ENCODE data around the gene EML1. TPM values are rescaled to one million over a fixed set of nuclear protein-coding genes. Genes with fewer than 3 reads are reported as not detected.

The EML1 gene
- total RNA-seq, 1 donor from 2014 or later, result 34.5 TPM

DNA sequence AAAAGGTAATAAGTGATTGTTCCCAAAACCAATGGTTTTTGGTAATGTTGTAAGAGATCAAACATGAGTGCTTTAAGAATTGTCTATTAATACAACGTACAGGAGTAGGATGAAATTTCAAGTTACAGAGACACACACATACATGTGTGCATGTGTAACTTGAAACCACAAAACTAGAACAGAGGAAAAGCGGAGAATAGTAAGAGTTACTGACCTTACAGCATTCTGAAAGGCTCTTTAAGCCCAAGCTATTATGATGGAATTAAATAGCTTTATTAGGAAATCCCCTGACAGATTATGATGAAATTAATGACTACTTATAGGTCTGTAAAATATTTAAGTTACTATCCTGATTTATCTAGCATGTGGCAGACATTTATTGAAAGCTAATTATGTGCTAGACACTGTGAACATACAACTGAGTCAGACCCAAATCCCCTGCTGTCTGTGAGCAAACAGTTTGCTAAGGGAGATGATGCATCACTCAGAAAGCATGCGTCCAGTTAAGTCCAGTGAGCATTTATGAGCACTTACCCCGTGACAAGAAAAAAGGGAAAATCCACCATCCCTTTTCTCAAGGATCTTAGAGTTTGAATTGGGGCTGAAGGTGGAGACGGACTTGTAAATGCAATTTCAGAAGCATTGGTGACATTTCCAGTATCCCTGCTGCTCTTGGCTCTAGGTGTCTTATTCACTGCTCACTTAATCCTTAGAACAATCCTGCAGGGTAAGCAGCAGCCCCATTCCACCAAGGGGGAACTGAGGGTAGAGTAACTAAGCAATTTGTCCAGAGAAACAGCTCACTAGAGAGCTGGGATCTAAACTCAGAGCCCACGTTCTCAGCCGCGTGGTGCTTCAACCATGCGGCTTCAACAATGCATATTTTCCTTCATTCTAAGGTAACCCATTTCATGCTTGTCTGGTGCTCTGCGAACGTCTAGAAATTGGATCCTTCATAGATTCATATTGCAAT lies 117.4 kb downstream of the EML1 start:
- no peaks in the 10 kb centered on the region for H3K27me3 ChIP-seq (ENCODE audit: low read depth)
- TF ChIP-seq, protein P1, sequence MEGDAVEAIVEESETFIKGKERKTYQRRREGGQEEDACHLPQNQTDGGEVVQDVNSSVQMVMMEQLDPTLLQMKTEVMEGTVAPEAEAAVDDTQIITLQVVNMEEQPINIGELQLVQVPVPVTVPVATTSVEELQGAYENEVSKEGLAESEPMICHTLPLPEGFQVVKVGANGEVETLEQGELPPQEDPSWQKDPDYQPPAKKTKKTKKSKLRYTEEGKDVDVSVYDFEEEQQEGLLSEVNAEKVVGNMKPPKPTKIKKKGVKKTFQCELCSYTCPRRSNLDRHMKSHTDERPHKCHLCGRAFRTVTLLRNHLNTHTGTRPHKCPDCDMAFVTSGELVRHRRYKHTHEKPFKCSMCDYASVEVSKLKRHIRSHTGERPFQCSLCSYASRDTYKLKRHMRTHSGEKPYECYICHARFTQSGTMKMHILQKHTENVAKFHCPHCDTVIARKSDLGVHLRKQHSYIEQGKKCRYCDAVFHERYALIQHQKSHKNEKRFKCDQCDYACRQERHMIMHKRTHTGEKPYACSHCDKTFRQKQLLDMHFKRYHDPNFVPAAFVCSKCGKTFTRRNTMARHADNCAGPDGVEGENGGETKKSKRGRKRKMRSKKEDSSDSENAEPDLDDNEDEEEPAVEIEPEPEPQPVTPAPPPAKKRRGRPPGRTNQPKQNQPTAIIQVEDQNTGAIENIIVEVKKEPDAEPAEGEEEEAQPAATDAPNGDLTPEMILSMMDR (IDR thresholded peaks at IDR 0.05), result no peak
- no peaks in the 10 kb centered on the region for H3K4me1 ChIP-seq
- H3K27ac ChIP-seq, result no peak overlapping the region
- no peak overlapping the region for H3K4me3 ChIP-seq
- intact Hi-C loops (cut with DNase I), result no loop called here
- H3K36me3 ChIP-seq, result peaks cover 67% of the 10 kb centered on the region
- no peak for DNase-seq
- ATAC-seq, result no peak
- H3K9me3 ChIP-seq, result no peaks in the 10 kb centered on the region

DNA sequence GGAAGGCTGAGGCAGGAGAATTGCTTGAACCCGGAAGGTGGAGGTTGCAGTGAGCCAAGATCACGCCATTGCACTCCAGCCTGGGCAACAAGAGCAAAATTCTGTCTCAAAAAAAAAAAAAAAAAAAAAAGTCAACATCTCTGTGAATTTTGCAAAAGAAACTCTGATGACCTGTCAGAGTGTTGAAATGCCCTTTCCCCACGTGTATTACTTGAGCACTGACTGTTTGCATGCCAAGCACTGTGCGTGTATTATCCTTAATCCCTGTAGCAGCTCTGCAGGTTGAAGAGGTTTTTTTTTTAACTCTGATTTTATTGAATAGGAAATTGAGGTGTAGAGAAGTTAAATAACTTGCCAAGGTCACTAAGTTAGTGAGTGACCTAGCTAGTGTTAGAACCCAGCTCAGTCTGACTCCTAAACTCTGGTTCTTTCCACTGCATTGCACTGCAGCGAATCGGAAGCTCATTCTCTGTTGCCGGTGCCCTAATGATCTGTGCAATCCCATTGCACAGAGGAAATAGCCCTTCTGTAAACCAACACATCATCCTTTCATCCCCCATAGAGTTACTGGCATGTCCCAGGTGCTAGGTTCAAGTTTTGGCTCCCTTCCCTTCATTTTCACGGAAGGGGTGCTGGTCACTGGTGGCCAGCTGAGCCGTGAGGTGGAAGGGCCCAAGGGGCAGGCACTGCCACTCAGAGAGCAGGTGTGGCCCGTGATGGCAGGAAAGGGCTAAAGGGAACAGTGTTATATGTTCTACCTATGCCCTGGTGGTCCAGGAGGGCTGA lies 122.3 kb downstream of the EML1 start:
- ATAC-seq (no peak), DNase-seq (no peak)
- Histone ChIP-seq H3K9me3 (no peaks in the 10 kb centered on the region), H3K4me3 (no peak overlapping the region), H3K4me1 (no peaks in the 10 kb centered on the region), H3K36me3 (peaks cover 70% of the 10 kb centered on the region), H3K27ac (no peak overlapping the region), H3K27me3 (ENCODE audit: low read depth) (no peaks in the 10 kb centered on the region)
- TF ChIP-seq, protein P1 (IDR thresholded peaks at IDR 0.05), result no peak
- intact Hi-C loops (cut with DNase I), result no loop called here

DNA sequence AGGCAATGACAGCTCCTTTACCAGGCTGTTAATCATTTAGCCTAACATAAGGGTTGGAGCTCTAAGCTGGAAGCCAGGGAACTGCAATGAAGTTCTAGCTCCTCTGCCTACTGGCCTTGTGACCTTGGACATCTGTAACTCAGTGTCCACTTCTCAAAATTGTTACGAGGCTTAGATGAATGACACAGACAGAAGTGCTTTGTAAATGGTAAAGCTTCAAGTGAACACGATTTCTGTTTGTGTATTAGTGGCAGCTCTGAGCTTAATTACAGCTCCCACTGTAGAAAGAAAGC lies 122.8 kb downstream of the EML1 start:
- TF ChIP-seq, protein P1 (IDR thresholded peaks at IDR 0.05), result no peak

DNA sequence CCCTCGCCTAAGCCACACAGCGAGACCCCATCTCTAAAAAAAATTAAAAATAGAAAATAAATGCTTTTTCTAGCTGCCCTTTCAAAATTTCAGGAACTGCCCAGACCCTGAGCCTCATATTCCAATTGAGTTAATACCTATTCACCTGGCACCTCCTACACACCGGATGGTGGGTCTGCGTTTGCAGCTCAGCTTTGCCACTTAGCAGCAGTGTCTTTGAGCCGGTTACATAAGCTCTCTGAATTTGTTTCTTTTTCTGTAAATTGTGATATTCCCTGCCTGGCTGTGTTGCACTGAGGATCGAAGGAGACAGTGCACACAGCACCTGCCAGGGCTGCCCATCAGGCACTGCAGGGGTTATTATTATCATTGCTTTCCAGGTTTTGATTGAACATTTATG lies 125.6 kb downstream of the EML1 start:
- intact Hi-C loops (cut with DNase I), result no loop called here
- no peaks in the 10 kb centered on the region for H3K4me1 ChIP-seq
- H3K27me3 ChIP-seq (ENCODE audit: low read depth), result no peaks in the 10 kb centered on the region
- ATAC-seq (no peak), DNase-seq (no peak)
- no peak overlapping the region for H3K4me3 ChIP-seq
- no peaks in the 10 kb centered on the region for H3K9me3 ChIP-seq
- TF ChIP-seq, protein P1 (IDR thresholded peaks at IDR 0.05), result no peak
- no peak overlapping the region for H3K27ac ChIP-seq
- peaks cover 60% of the 10 kb centered on the region for H3K36me3 ChIP-seq

More for the DNA sequence above, 122.8 kb downstream of the EML1 start:
- H3K27ac ChIP-seq, result no peak overlapping the region
- no peaks in the 10 kb centered on the region for H3K4me1 ChIP-seq
- H3K4me3 ChIP-seq, result no peak overlapping the region
- no peaks in the 10 kb centered on the region for H3K9me3 ChIP-seq
- peaks cover 66% of the 10 kb centered on the region for H3K36me3 ChIP-seq
- ATAC-seq, result no peak
- no peak for DNase-seq
- intact Hi-C loops (cut with DNase I), result no loop called here
- no peaks in the 10 kb centered on the region for H3K27me3 ChIP-seq (ENCODE audit: low read depth)

DNA sequence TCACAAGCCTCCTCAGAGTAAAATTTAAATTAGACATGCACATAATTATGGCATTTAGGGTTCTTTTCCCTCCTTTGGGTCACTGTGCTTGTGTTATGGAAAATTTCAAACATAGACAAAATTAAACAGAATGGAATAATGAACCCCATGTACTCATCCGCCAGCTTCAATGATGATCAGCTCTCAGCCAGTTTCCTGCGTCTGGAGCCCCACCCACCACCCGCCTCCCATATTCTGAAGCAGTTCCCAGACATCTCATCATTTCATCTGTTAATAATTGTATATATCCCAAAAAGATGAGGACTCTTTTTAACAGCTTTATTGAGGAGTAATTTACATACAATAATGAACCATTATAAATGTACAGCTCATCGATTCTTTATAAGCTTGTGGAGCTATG lies 128.2 kb downstream of the EML1 start:
- intact Hi-C loops (cut with DNase I), result no loop called here
- ATAC-seq (no peak), DNase-seq (no peak)
- Histone ChIP-seq H3K4me1 (no peaks in the 10 kb centered on the region), H3K36me3 (peaks cover 48% of the 10 kb centered on the region), H3K4me3 (no peak overlapping the region), H3K27ac (no peak overlapping the region), H3K27me3 (ENCODE audit: low read depth) (no peaks in the 10 kb centered on the region), H3K9me3 (no peaks in the 10 kb centered on the region)
- TF ChIP-seq, protein P1 (IDR thresholded peaks at IDR 0.05), result no peak
